Lung (tissue), 12 donors: ENCODE measurements around the gene TMEM35A. TPM values are rescaled to one million over a fixed set of nuclear protein-coding genes. Genes with fewer than 3 reads are reported as not detected.
"Not testable (repeated sequence)": the region's sequence is repeated elsewhere in the genome, so short reads cannot be mapped to it uniquely, and the experiment has no call there.

Experiments used
- ATAC-seq: fragments of 200-7000 bp; cut with Tn5 transposase; one replicate; pipeline ENCODE4 v1.9.1; 2020; ENCODE audit warnings: moderate number of reproducible peaks; ENCODE audit not compliant: insufficient read depth, low FRiP score
- DNase-seq, 3 donors: peaks; one replicate each; pipeline ENCODE4 v3.0.0-alpha.2; 2013 to 2017
- H3K27ac ChIP-seq, 2 donors: one replicate each; pipeline ENCODE4 v1.5.1; 2013; ENCODE audit warnings: mild to moderate bottlenecking in 2 of 2, moderate library complexity in 2 of 2, control low read depth in 1 of 2, inconsistent platforms in 1 of 2, low read depth in 1 of 2, low read length in 1 of 2
- H3K27me3 ChIP-seq, 3 donors: one replicate each; pipeline ENCODE4 v1.5.1; 2013; ENCODE audit warnings: low read length in 2 of 3; ENCODE audit not compliant: control insufficient read depth in 3 of 3, insufficient read depth in 3 of 3
- H3K36me3 ChIP-seq, 4 donors: one replicate each; pipeline ENCODE4 v1.5.1; 2013; ENCODE audit warnings: low read length in 4 of 4, mild to moderate bottlenecking in 1 of 4, moderate library complexity in 1 of 4; ENCODE audit not compliant: control insufficient read depth in 4 of 4, insufficient read depth in 4 of 4
- H3K4me1 ChIP-seq, 5 donors: one replicate each; pipeline ENCODE4 v1.5.1; 2013; ENCODE audit warnings: low read length in 5 of 5, mild to moderate bottlenecking in 2 of 5, moderate library complexity in 1 of 5; ENCODE audit not compliant: control insufficient read depth in 5 of 5, insufficient read depth in 5 of 5
- H3K4me3 ChIP-seq: one replicate; pipeline ENCODE4 v1.5.1; 2013; ENCODE audit warnings: mild to moderate bottlenecking, control low read depth, moderate library complexity
- H3K9ac ChIP-seq, 2 donors: one replicate each; pipeline ENCODE4 v1.5.1; 2013; ENCODE audit warnings: low read length in 2 of 2, control low read depth in 1 of 2; ENCODE audit not compliant: insufficient read depth in 1 of 2
- H3K9me3 ChIP-seq, 4 donors: one replicate each; pipeline ENCODE4 v1.5.1; 2013; ENCODE audit warnings: low read length in 3 of 4, mild to moderate bottlenecking in 1 of 4, moderate library complexity in 1 of 4; ENCODE audit not compliant: control insufficient read depth in 4 of 4, insufficient read depth in 3 of 4
- WGBS, 2 donors: extraction: QIAGEN DNeasy Blood & Tissue Kit; methylation state at CpG; one replicate each; pipeline ENCODE4 v1.1.7; 2013; 5-methylcytosine and 5-hydroxymethylcytosine counted together
- polyA plus RNA-seq, 2 donors: library from polyadenylated mRNA; stranded (reverse); fragments of 200-250 nt; gene quantifications; one replicate each; pipeline ENCODE4 v1.2.1, GENCODE V29; 2013
- total RNA-seq, 2 donors: library from RNA; depleted of rRNA in 1 of 2; stranded (reverse); fragments of >200 nt in 1 of 2; gene quantifications; one replicate each; pipeline ENCODE4 v1.2.1, GENCODE V29; 2014 to 2021
- TF ChIP-seq, protein P1 (sequence below): IDR thresholded peaks from 2 replicates; pipeline ENCODE4 v1.5.1; 2012; ENCODE audit warnings: mild to moderate bottlenecking; ENCODE audit errors: control extremely low read depth, extremely low read depth
- donor health status: control.
- donor health status: control.
- donor health status: Bipolar disorder and iron deficiency.
- donor health status: healthy.
- donor health status: DM: yes; HTN: yes; CAD: no.

Gene TMEM35A
- total and polyA plus RNA-seq, 4 donors, result 0.24 to 6.4 (median 0.74) TPM

DNA sequence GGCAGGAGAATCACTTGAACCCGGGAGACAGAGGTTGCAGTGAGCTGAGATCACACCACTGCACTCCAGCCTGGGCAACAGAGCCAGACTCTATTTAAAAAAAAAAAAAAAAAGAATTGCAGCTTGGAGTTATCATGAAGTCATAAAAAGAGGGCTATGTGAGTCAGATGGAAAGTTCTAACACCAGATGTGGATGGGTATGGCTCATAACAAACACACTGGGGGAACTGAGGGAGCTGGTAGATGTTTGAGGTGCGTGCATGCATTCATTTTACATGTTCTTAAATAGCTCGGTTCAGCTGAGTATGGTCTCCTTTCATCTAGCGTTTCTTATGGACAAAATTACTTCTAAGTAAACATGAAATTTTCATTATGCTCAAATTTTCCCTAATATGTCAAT is 38.5 kb upstream of the TMEM35A start:
- ATAC-seq (no peak), DNase-seq (no peak)
- TF ChIP-seq, protein P1, sequence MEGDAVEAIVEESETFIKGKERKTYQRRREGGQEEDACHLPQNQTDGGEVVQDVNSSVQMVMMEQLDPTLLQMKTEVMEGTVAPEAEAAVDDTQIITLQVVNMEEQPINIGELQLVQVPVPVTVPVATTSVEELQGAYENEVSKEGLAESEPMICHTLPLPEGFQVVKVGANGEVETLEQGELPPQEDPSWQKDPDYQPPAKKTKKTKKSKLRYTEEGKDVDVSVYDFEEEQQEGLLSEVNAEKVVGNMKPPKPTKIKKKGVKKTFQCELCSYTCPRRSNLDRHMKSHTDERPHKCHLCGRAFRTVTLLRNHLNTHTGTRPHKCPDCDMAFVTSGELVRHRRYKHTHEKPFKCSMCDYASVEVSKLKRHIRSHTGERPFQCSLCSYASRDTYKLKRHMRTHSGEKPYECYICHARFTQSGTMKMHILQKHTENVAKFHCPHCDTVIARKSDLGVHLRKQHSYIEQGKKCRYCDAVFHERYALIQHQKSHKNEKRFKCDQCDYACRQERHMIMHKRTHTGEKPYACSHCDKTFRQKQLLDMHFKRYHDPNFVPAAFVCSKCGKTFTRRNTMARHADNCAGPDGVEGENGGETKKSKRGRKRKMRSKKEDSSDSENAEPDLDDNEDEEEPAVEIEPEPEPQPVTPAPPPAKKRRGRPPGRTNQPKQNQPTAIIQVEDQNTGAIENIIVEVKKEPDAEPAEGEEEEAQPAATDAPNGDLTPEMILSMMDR, result no peak
- Histone ChIP-seq H3K27ac (no peak overlapping the region), H3K36me3 (peaks cover 0 to 8% (median 0%) of the 10 kb centered on the region in 4 donors), H3K9ac (no peak overlapping the region), H3K4me3 (no peak overlapping the region), H3K9me3 (no peaks in the 10 kb centered on the region), H3K27me3 (no peaks in the 10 kb centered on the region), H3K4me1 (no peaks in the 10 kb centered on the region)
- WGBS, 2 donors, result 77 to 97% methylated on average over 4 of the region's 4 CpGs

DNA sequence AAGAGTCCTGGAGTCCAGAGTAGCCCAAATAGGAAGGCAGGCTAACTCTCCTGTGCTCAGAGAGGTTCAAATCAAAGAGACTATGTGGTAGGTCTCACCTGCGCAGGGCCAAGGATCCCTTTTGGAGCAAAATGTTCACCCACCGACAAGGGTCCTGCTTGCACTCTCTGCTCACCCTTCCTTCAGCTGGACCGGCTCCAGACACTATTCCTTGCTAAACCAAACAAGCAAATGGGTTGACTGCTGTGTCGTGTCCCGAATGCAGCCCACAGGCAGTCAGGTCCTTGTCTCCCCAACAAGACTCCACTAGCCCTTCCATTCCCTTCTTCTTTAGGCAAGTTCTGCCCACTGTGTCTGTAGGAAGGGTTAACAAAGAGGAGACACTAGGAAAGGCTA is 27.5 kb upstream of the TMEM35A start:
- Histone ChIP-seq H3K4me1 (no peaks in the 10 kb centered on the region), H3K4me3 (peak overlapping the region; percentile 42), H3K27ac (peak overlapping the region; percentile 54 to 84), H3K27me3 (no peaks in the 10 kb centered on the region), H3K9me3 (no peaks in the 10 kb centered on the region), H3K36me3 (no peaks in the 10 kb centered on the region), H3K9ac (peak overlapping the region in 1 of 2 donors; percentile 76)
- no peak for ATAC-seq
- 22 to 45% methylated on average over 5 of the region's 5 CpGs for WGBS, 2 donors
- no peak for DNase-seq
- TF ChIP-seq, protein P1, result no peak

DNA sequence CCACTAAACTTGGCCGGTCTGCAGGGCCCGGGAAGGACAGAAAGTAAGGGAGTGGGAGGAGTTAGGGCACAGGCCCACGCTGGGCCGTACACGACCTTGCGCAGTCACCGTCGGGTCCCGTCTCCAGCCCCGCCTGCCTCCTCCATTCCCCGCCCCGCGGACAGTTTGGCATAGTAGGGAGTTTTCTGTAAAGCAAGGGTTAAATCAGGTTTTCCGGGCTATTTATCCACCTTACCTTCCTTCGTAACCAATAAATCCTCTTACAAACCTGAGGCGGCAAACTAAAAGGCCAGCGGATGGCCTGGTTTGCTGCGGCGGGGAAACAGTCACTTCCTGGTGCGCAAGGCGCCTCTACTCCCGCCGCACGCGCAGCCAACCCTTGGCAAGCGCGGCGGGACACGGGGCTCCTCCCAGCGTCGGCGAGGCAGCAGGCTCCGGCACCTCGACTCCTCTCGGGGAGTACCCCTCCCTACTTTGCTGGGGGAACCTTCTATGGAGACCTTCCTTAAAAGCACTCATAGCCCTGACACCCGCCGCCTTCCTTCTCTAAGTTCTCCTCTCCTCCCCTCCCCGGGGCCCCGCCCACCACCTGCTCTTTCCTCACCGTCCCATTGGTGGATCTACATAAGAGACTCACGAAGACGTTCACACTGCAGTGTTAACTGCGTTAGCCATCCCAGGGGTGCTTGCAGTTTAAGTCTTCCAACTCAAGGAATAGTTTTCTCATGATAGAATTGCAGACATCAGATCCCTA is 27.0 kb upstream of the TMEM35A start, which contains the start of gene TRMT2B:
TRMT2B (minus strand) TSS at position 563 of the 754 bp plus-strand sequence. CDS start 9,822 bp downstream, outside the sequence.
- peak within 1 kb of the TSS in 1 of 2 donors; percentile 76 for H3K9ac ChIP-seq
- H3K9me3 ChIP-seq, result no peaks in the 10 kb centered on the region
- peak within 1 kb of the TSS; percentile 42 for H3K4me3 ChIP-seq
- no peaks in the 10 kb centered on the region for H3K27me3 ChIP-seq
- H3K4me1 ChIP-seq, result no peaks in the 10 kb centered on the region
- H3K27ac ChIP-seq, result peak within 1 kb of the TSS; percentile 66 to 84
- no peaks in the 10 kb centered on the region for H3K36me3 ChIP-seq
- WGBS, 2 donors, result 0 to 29% methylated on average over 35 to 43 of the region's 43 CpGs
- DNase-seq (peak; percentile 65 to 73 (median 69)), ATAC-seq (peak; percentile 93)
- TF ChIP-seq, protein P1, result no peak

DNA sequence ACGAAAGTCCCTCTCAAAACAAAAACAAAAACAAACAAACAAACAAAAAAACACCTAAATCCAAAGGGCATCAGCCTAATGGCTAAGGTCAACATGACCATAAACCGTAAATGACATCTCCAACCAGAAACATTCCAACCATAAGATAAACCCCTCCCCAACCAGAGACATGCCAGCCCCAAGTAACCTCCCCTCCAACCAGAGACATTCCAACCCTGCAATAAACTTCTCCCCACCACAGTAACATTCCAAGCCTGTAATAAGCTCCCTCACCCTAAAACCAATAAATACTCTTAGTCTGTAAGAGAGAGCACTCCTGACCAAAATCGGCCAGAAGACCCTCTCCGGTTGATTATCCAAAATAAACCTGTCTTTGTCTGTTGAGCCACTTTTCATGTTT is 22.1 kb upstream of the TMEM35A start:
- H3K4me3 ChIP-seq, ATAC-seq, H3K36me3 ChIP-seq, DNase-seq, H3K27ac ChIP-seq, H3K4me1 ChIP-seq, H3K9ac ChIP-seq, H3K9me3 ChIP-seq, H3K27me3 ChIP-seq: not testable (repeated sequence)
- 87 to 100% methylated on average over 4 of the region's 4 CpGs for WGBS, 2 donors
